ENCODE data around the gene TMEM182.

The TMEM182 gene

GRCh38 chr2:102803041-102803896 is 41.4 kb downstream of the TMEM182 start:
- no peak for DNase-seq

- DNase-seq = no peak
Measured at GRCh38 chr2:102803897-102804217, 42.0 kb downstream of the TMEM182 start.

- peak; percentile 8 to 25 for DNase-seq
Measured at GRCh38 chr2:102806250-102806837, 44.5 kb downstream of the TMEM182 start.

- no peak for DNase-seq
Measured at GRCh38 chr2:102809291-102810189, 47.7 kb downstream of the TMEM182 start.

GRCh38 chr2:102815285-102815684 is 53.5 kb downstream of the TMEM182 start:
- no peak for DNase-seq

GRCh38 chr2:102826904-102827303 is 65.1 kb downstream of the TMEM182 start:
- no peak for DNase-seq

GRCh38 chr2:102832789-102833188 is 71.0 kb downstream of the TMEM182 start:
- no peak for DNase-seq

GRCh38 chr2:102834523-102835273 is 72.9 kb downstream of the TMEM182 start:
- no peak for DNase-seq

- DNase-seq = no peak
Measured at GRCh38 chr2:102837626-102838198, 75.9 kb downstream of the TMEM182 start.

- DNase-seq = peak in 1 of 2 donors; percentile 31
Measured at GRCh38 chr2:102839668-102840388, 78.0 kb downstream of the TMEM182 start.

- DNase-seq = peak; percentile 4 to 11
Measured at GRCh38 chr2:102841107-102841840, 79.4 kb downstream of the TMEM182 start.

- no peak for DNase-seq
Measured at GRCh38 chr2:102843764-102844443, 82.1 kb downstream of the TMEM182 start.

GRCh38 chr2:102844911-102845310 is 83.1 kb downstream of the TMEM182 start:
- DNase-seq = no peak

GRCh38 chr2:102848366-102848839 is 86.6 kb downstream of the TMEM182 start:
- peak in 1 of 2 donors; percentile 33 for DNase-seq

GRCh38 chr2:102850888-102851287 is 89.1 kb downstream of the TMEM182 start:
- DNase-seq = no peak

- no peak for DNase-seq
Measured at GRCh38 chr2:102852867-102853266, 91.0 kb downstream of the TMEM182 start.

Measured in CD4-positive, alpha-beta T cell treated with Interleukin-1 beta for 1 hour (primary cell).